ENCODE measurements around the gene SCAMP4. TPM values are rescaled to one million over a fixed set of nuclear protein-coding genes. Genes with fewer than 3 reads are reported as not detected.
A peak's percentile ranks its signal among the peaks of the same experiment; 100 is the strongest.

Gene SCAMP4
- total and polyA plus RNA-seq, 2 of the 13 experiments (the other 11 are each of a cell fraction or from before 2014, with no cell fraction given): 10.7 to 13.7 TPM

GRCh38 chr19:1863638-1864479 lies 41.3 kb upstream of the SCAMP4 start (continued):
- 0 out of 2 replicates have a peak, but pooled peaks have one; percentile 14 for TF ChIP-seq ZNF446 (CRISPR knock-in tag; IDR thresholded peaks at IDR 0.05)
- no peak; the same call in 1 of the 2 replicates for TF ChIP-seq RFXAP (CRISPR knock-in tag; IDR thresholded peaks at IDR 0.05; ENCODE audit: borderline replicate concordance)
- peak; percentile 54; the same call in 1 of the 2 replicates for TF ChIP-seq SKIL (CRISPR knock-in tag; IDR thresholded peaks at IDR 0.05; ENCODE audit: borderline replicate concordance)
- no peak for TF ChIP-seq ZNF138 (CRISPR knock-in tag; IDR thresholded peaks at IDR 0.05; ENCODE audit: low read depth)
- TF ChIP-seq ZNF563 (CRISPR knock-in tag; IDR thresholded peaks at IDR 0.05): no peak; the same call in 1 of the 2 replicates
- peak; percentile 52 for TF ChIP-seq ZFY (CRISPR knock-in tag; IDR thresholded peaks at IDR 0.05)
- TF ChIP-seq HES4 (CRISPR knock-in tag; IDR thresholded peaks at IDR 0.05; ENCODE audit: borderline replicate concordance): peak; percentile 45; the same call in 1 of the 2 replicates
- TF ChIP-seq ARNTL (CRISPR knock-in tag; IDR thresholded peaks at IDR 0.05): peak; percentile 96
- TF ChIP-seq GATAD1 (CRISPR knock-in tag; IDR thresholded peaks at IDR 0.05): no peak; the same call in 1 of the 2 replicates
- TF ChIP-seq HNRNPLL (IDR thresholded peaks at IDR 0.05; ENCODE audit: low read depth, low read length, poor library complexity, severe bottlenecking): peak; percentile 17
- TF ChIP-seq HIC2 (CRISPR knock-in tag; IDR thresholded peaks at IDR 0.05; ENCODE audit: low read depth): 0 out of 2 replicates have a peak, but pooled peaks have one; percentile 35
- 0 out of 2 replicates have a peak, but pooled peaks have one; percentile 37 for TF ChIP-seq UBTF (CRISPR knock-in tag; IDR thresholded peaks at IDR 0.05)
- TF ChIP-seq HNF4G (IDR thresholded peaks at IDR 0.05; ENCODE audit: borderline replicate concordance, low read depth, low read length): peak; percentile 36; the same call in 1 of the 2 replicates
- no peak for TF ChIP-seq HNF4G (CRISPR knock-in tag; IDR thresholded peaks at IDR 0.05; ENCODE audit: borderline replicate concordance, low read depth)
- TF ChIP-seq ZSCAN5A (CRISPR knock-in tag; IDR thresholded peaks at IDR 0.05; ENCODE audit: borderline replicate concordance): no peak
- TF ChIP-seq KAT7 (CRISPR knock-in tag; IDR thresholded peaks at IDR 0.05; ENCODE audit: borderline replicate concordance): no peak; the same call in 1 of the 2 replicates
- no peak for TF ChIP-seq MEIS2 (CRISPR knock-in tag; IDR thresholded peaks at IDR 0.05)
- no peak; the same call in 1 of the 2 replicates for TF ChIP-seq ZNF891 (CRISPR knock-in tag; IDR thresholded peaks at IDR 0.05)
- peak; percentile 60; the same call in 1 of the 2 replicates for TF ChIP-seq ZNF329 (CRISPR knock-in tag; IDR thresholded peaks at IDR 0.05; ENCODE audit: low read depth)
- peak; percentile 58 for TF ChIP-seq YY1 (IDR thresholded peaks at IDR 0.05; ENCODE audit: insufficient read depth, insufficient replicate concordance, low read depth, low read length)

Measured in HepG2 (cell line).